ENCODE measurements around the gene RMND1. TPM values are rescaled to one million over a fixed set of nuclear protein-coding genes. Genes with fewer than 3 reads are reported as not detected.

RMND1 gene
- total and polyA plus RNA-seq, 9 of the 15 experiments (the other 6 are each of a cell fraction or from before 2014, with no cell fraction given) = 26.9 to 47.8 (median 36.2) TPM

GRCh38 chr6:151451950-151452749 lies at the start of gene RMND1 (continued):
- TF ChIP-seq SFPQ (IDR thresholded peaks at IDR 0.05; ENCODE audit: low read depth, low read length) (no peak), PHTF2 (CRISPR knock-in tag; IDR thresholded peaks at IDR 0.05) (no peak), ZBTB43 (CRISPR knock-in tag; IDR thresholded peaks at IDR 0.05) (no peak), GABPB1 (CRISPR knock-in tag; IDR thresholded peaks at IDR 0.05) (peak; percentile 95), ATF3 (IDR thresholded peaks at IDR 0.05) (peak; percentile 65; the same call in 1 of the 2 replicates), ATF3 (CRISPR knock-in tag; conservative IDR thresholded peaks at IDR 0.05) (peak; percentile 82; the same call in 1 of the 2 replicates), SMARCC2 (IDR thresholded peaks at IDR 0.05; ENCODE audit: low read depth) (no peak; the same call in 1 of the 2 replicates), ZNF644 (tag; IDR thresholded peaks at IDR 0.05; ENCODE audit: low read depth) (no peak), ZNF3 (CRISPR knock-in tag; IDR thresholded peaks at IDR 0.05) (no peak), ZNF134 (CRISPR knock-in tag; conservative IDR thresholded peaks at IDR 0.05) (no peak), ERF (CRISPR knock-in tag; IDR thresholded peaks at IDR 0.05) (0 out of 2 replicates have a peak, but pooled peaks have one; percentile 51), KAT7 (CRISPR knock-in tag; IDR thresholded peaks at IDR 0.05; ENCODE audit: borderline replicate concordance) (no peak; the same call in 1 of the 2 replicates), SRF (CRISPR knock-in tag; IDR thresholded peaks at IDR 0.05) (peak in 1 of 2 experiments; percentile 89; a peak in 2 of 4 replicates), TCF7 (IDR thresholded peaks at IDR 0.05; ENCODE audit: borderline replicate concordance) (peak; percentile 82; the same call in 1 of the 2 replicates), ZBTB17 (CRISPR knock-in tag; IDR thresholded peaks at IDR 0.05) (peak; percentile 68), CREB3 (tag; conservative IDR thresholded peaks at IDR 0.05; ENCODE audit: low read depth) (no peak), PBX2 (CRISPR knock-in tag; IDR thresholded peaks at IDR 0.05; ENCODE audit: low read depth) (no peak), PBX2 (tag; conservative IDR thresholded peaks at IDR 0.05; ENCODE audit: low read depth) (no peak), ZNF384 (IDR thresholded peaks at IDR 0.05; ENCODE audit: low read depth, low read length) (peak; percentile 100)

All from K562 (cell line).